Mucosa of stomach (tissue), 1 donor: ENCODE results near the gene MYO5C.
"Not testable (repeated sequence)": the region's sequence is repeated elsewhere in the genome, so short reads cannot be mapped to it uniquely, and the experiment has no call there.

Experiments
- H3K27me3 ChIP-seq: one replicate; pipeline ENCODE4 v1.7.0; 2013; ENCODE audit warnings: mild to moderate bottlenecking, low read length; ENCODE audit not compliant: control insufficient read depth, insufficient read depth
- H3K36me3 ChIP-seq: one replicate; pipeline ENCODE4 v1.7.0; 2013; ENCODE audit warnings: low read length; ENCODE audit not compliant: control insufficient read depth, insufficient read depth
- H3K4me1 ChIP-seq: one replicate; pipeline ENCODE4 v1.7.0; 2013; ENCODE audit warnings: mild to moderate bottlenecking, low read length; ENCODE audit not compliant: control insufficient read depth, insufficient read depth
- H3K4me3 ChIP-seq: one replicate; pipeline ENCODE4 v1.7.0; 2013; ENCODE audit warnings: low read length
- H3K9ac ChIP-seq: one replicate; pipeline ENCODE4 v1.7.0; 2013; ENCODE audit warnings: mild to moderate bottlenecking, low read length, moderate library complexity
- H3K9me3 ChIP-seq: one replicate; pipeline ENCODE4 v1.7.0; 2013; ENCODE audit warnings: mild to moderate bottlenecking, low read length, moderate library complexity; ENCODE audit not compliant: control insufficient read depth
- donor health status: Pancreatic carcinoma.

The MYO5C gene

DNA sequence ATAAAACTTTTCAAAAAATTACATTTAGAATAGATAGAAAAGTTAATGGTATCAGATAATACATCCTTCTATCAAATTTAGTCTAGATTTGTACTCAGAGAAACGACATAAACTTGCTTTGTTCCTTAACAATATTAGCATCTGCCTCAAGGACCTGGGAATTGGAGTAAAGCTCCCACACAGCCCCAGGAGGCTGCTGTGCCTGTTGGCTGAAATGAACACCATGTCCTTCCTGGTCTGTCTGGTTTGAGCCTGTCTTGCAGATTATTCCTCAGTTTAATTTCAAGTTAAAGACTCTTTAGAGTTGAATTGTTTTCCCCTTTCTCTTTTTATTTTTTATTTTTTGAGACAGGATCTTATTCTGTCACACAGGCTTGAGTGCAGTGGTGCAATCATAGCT is 123.8 kb downstream of the MYO5C start:
- Histone ChIP-seq H3K4me1 (no peaks in the 10 kb centered on the region), H3K27me3 (no peaks in the 10 kb centered on the region), H3K36me3 (no peaks in the 10 kb centered on the region), H3K9me3 (no peaks in the 10 kb centered on the region), H3K9ac (no peak overlapping the region), H3K4me3 (no peak overlapping the region)

DNA sequence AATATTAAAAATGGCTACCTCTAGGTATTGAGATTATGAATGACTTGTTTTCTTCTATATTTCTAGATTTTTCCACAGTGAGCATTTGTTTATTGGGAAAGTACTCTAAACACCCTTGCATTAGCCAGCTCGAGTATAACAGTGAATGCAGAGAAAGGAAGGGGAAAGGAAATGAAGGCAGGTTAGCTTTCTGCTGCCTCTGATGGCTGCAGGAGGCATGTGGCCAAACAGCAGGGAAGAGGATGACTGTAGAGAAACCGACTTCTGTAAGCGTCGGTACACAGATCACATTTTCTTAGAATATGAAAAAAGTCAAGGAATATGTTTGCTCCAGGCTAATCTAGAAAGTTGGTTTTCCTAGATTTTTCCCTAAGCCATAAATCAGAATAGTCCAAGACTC is 124.2 kb downstream of the MYO5C start:
- no peaks in the 10 kb centered on the region for H3K4me1 ChIP-seq
- no peaks in the 10 kb centered on the region for H3K9me3 ChIP-seq
- no peak overlapping the region for H3K9ac ChIP-seq
- H3K4me3 ChIP-seq = no peak overlapping the region
- no peaks in the 10 kb centered on the region for H3K36me3 ChIP-seq
- no peaks in the 10 kb centered on the region for H3K27me3 ChIP-seq

DNA sequence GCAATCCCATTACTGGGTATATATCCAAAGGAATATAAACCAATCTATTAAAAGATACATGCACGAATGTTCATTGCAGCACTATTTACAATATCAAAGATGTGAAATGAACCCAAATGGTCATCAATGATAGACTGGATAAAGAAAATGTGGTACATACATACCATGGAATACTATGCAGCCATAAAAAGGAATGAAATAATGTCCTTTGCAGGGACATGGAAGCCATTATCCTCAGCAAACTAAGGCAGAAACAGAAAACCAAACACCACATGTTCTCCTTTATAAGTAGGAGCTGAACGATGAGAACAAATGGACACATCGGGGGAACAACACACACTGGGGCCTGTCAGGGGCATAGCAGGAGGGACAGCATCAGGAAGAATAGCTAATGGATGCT is 125.4 kb downstream of the MYO5C start:
- not testable (repeated sequence) for H3K4me3 ChIP-seq, H3K9me3 ChIP-seq, H3K9ac ChIP-seq, H3K36me3 ChIP-seq, H3K4me1 ChIP-seq, H3K27me3 ChIP-seq

DNA sequence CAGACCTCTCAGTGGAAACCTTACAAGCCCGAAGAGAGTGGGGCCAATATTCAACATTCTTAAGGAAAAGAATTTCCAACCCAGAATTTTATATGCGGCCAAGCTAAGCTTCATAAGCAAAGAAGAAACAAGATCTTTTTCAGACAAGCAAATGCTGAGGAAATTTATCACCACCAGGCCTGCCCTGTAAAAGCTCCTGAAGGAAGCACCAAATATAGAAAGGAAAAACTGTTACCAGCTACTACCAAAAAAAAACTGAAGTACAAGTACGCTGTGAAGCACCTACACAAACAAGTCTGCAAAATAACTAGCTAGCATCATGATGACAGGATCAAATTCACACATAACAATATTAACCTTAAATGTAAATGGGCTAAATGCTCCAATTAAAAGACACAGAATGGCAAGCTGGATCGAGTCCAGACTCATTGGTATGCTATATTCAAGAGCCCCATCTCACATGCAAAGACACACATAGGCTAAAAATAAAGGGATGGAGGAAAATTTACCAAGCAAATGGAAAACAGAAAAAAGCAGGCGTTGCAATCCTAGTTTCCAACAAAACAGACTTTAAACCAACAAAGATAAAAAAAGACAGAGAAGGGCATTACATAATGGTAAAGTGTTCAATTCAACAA is 130.0 kb downstream of the MYO5C start:
- not testable (repeated sequence) for H3K27me3 ChIP-seq, H3K4me1 ChIP-seq, H3K36me3 ChIP-seq, H3K9me3 ChIP-seq, H3K9ac ChIP-seq, H3K4me3 ChIP-seq

DNA sequence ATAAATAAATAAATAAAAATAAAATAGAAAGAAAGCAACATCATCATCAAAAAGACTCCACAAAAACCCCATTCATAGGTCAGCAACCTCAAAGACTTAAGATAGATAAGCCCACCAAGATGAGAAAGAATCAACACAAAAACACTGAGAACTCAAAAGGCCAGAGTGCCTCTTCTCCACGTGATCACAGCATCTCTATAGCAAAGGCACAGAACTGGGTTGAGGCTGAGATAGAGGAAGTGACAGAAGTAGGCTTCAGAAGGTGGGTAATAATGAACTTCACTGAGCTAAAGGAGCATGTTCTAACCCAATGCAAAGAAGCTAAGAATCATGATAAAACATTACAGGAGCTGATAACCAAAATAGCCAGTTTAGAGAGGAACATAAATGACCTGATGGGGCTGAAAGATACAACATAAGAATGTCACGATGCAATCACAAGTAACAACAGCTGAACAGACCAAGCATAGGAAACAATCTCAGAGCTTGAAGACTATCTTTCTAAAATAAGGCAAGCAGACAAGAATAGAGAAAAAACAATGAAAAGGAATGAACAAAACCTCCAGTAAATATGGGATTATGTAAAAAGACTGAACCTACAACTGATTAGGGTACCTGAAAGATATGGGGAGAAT is 130.9 kb downstream of the MYO5C start:
- H3K9ac ChIP-seq = no peak overlapping the region
- no peaks in the 10 kb centered on the region for H3K27me3 ChIP-seq
- H3K4me1 ChIP-seq = no peaks in the 10 kb centered on the region
- H3K4me3 ChIP-seq = no peak overlapping the region
- H3K36me3 ChIP-seq = no peaks in the 10 kb centered on the region
- no peaks in the 10 kb centered on the region for H3K9me3 ChIP-seq

DNA sequence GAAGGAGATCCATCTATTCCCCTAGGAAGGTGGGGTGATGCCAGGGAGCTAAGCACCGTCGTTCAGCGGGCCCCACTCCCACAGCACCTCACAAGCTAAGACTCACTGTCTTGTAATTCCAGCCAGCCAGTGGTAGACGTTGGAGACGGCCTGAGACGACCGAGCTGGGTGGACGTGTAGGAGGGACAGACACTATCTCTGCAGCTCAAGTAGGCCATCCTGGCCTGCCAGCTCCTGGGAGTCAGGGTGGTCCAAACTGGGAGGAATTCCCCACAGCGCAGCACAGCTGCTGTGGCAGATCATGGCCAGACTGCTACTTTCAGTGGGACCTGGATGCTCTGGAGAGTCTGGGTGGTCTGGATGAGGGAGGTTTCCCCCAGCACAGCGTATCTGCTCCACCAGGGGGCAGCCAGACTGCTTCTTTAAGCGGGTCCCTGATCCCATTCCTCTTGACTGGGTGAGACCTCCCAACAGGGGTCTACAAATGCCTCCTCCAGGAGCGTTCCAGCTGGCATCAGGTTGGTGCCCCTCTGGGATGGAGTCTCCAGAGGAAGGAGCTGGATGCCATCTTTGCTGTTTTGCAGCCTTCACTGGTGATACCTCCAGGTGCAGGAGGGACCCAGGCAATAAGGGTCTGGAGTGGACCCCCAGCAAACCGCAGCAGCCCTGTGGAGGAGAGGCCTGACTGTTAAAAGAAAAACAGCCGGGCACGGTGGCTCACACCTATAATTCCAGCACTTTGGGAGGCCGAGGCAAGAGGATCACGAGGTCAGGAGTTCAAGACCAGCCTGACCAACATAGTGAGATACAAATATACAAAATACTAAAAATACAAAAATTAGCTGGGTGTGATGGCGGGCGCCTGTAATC is 132.0 kb downstream of the MYO5C start:
- no peaks in the 10 kb centered on the region for H3K27me3 ChIP-seq
- no peaks in the 10 kb centered on the region for H3K9me3 ChIP-seq
- no peak overlapping the region for H3K4me3 ChIP-seq
- no peaks in the 10 kb centered on the region for H3K4me1 ChIP-seq
- no peak overlapping the region for H3K9ac ChIP-seq
- H3K36me3 ChIP-seq = no peaks in the 10 kb centered on the region

DNA sequence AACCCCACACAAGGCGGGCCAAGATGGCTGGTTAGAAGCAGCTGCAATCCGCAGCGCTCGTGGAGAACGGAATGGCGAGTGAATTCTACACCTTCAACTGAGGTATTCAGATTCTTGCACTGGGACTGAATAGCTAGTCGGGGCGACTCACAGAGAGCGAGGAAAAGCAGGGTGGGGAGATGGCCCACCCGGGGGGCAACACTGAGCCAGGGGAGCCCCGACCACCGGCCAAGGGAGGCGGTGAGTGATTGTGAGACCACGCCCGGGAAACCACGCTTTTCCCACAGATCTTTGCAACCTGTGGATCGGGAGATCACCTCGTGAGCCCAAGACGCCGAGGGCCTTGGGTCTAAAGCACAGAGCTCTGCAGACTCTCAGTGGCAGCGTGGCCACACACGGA is 132.7 kb downstream of the MYO5C start:
- H3K9ac ChIP-seq = no peak overlapping the region
- no peaks in the 10 kb centered on the region for H3K9me3 ChIP-seq
- H3K36me3 ChIP-seq = no peaks in the 10 kb centered on the region
- H3K4me3 ChIP-seq = no peak overlapping the region
- H3K4me1 ChIP-seq = no peaks in the 10 kb centered on the region
- H3K27me3 ChIP-seq = no peaks in the 10 kb centered on the region

DNA sequence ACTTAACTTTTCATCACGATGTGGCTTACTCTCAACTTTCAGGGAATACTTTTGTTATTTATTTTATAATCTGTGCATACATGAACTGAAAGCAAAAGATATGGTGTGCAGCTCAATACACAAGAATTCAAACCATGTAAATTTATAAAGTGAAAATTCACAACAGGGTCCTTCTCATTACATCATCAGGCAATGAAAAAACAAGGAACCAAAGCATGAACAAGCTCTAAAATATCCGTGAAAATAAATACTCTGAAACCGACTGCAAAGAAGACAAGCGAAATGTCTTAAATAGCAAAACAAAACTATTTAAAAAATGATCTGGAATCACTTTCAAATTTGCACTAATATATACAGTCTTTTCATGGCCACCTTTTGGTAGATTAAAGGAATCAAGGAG is 133.3 kb downstream of the MYO5C start:
- H3K9ac ChIP-seq = no peak overlapping the region
- H3K9me3 ChIP-seq = no peaks in the 10 kb centered on the region
- no peaks in the 10 kb centered on the region for H3K4me1 ChIP-seq
- H3K27me3 ChIP-seq = no peaks in the 10 kb centered on the region
- H3K4me3 ChIP-seq = no peak overlapping the region
- no peaks in the 10 kb centered on the region for H3K36me3 ChIP-seq

DNA sequence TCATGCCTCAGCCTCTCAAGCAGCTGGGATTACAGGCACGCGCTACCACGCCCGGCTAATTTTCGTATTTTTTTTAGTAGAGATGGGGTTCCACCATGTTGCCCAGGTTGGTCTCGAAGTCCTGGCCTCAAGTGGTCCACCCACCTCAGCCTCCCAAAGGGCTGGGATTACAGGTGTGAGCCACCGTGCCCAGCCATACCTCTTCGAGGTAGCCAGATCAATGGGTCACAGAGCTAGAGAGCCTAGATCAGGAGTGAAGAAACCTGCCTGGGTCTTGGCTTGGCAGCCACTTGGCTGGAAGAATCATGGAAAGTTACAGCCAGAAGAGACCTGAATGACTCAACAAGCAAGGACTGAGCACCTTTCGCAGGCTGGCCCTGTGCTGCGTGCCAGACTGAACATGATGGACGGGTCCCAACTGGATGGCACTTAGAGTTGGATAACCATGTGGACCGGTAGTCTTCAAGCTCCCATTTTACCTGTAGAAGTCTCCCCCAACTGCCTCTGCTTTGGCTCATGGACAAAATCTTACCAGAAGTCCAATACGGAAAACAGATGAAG is 134.1 kb downstream of the MYO5C start:
- H3K4me3 ChIP-seq = no peak overlapping the region
- H3K9ac ChIP-seq = no peak overlapping the region
- H3K27me3 ChIP-seq = no peaks in the 10 kb centered on the region
- H3K36me3 ChIP-seq = no peaks in the 10 kb centered on the region
- H3K4me1 ChIP-seq = no peaks in the 10 kb centered on the region
- no peaks in the 10 kb centered on the region for H3K9me3 ChIP-seq

DNA sequence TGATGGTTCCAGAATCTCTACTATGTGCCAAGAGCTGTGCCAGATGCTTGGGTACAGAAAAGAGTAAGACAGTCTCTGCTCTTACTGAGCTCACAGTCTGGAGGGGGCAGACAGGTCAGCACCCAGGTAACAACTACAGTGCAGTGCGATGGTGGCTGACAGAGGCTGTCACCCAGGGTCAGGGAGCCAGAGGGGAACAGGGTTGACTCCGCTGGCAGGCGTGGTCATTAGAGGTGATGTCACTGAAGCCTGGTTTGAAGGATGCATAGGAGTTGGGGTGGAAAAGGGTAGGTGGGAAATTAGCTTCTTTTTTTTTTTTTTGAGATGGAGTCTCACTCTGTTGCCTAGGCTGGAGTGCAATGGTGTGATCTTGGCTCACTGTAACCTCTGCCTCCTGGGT is 136.0 kb downstream of the MYO5C start:
- H3K9ac ChIP-seq = no peak overlapping the region
- no peak overlapping the region for H3K4me3 ChIP-seq
- no peaks in the 10 kb centered on the region for H3K27me3 ChIP-seq
- H3K36me3 ChIP-seq = no peaks in the 10 kb centered on the region
- H3K4me1 ChIP-seq = no peaks in the 10 kb centered on the region
- H3K9me3 ChIP-seq = no peaks in the 10 kb centered on the region

DNA sequence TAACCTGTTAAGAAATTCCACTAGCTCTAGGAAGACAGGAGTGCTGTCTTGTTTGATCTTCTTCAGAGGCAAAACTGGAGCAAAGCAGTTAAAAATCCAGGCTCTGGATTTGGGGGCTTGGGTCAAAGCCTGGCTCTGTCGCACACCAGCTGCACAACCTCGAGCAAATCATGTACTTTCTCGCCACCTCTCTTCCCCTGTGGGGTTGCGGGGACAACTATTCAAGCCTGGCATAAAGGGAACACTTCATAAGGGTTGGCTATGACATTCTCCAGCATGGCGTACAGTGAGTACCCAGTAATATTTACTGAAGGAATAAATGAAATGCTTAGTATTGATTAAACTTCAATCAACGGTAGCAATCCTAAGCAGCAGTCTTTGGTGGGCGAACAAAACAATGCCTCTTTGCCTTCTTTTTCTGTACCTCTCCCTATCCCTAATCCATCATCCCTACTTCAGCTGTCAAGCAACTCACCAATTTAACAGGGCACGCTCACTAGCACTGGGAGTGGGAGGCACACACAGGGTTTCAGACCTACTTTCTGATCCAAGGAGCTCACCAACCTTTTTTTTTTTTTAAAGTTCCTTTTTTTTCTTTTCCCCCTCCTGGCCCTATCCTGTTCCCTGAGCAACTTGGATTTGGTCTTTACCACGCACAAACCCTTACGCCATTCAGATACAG is 137.4 kb downstream of the MYO5C start:
- Histone ChIP-seq H3K27me3 (no peaks in the 10 kb centered on the region), H3K9me3 (no peaks in the 10 kb centered on the region), H3K4me3 (no peak overlapping the region), H3K36me3 (no peaks in the 10 kb centered on the region), H3K9ac (no peak overlapping the region), H3K4me1 (no peaks in the 10 kb centered on the region)

DNA sequence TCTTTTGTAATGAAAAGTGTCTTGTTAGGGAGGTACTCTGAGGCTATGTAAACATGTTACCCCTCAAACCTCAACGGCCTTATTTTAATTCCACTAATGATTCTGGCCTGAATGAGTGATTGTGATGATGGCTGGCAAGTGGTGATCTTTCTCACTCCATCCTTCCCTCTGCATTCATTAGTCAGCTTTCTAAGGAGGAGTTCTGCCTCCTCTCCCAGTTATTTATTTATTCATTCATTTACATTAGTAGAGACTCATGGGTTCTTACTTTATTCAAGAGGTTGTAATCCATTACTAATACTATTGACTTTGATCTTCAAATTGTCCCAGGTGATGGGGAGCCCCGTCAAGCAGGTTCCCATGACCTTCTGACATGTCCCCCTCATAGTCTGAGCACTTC is 139.7 kb downstream of the MYO5C start:
- H3K4me3 ChIP-seq = no peak overlapping the region
- no peak overlapping the region for H3K9ac ChIP-seq
- peaks cover 8% of the 10 kb centered on the region for H3K4me1 ChIP-seq
- H3K27me3 ChIP-seq = no peaks in the 10 kb centered on the region
- H3K9me3 ChIP-seq = no peaks in the 10 kb centered on the region
- H3K36me3 ChIP-seq = peaks cover 4% of the 10 kb centered on the region
